Activated B cell treated with CpG ODN at 0.5 μM for 24 hours (primary cell): ENCODE results near the gene TMEM165. TPM values are rescaled to one million over a fixed set of nuclear protein-coding genes. Genes with fewer than 3 reads are reported as not detected.

Source experiments
- ATAC-seq: fragments of 200-7000 bp; cut with Tn5 transposase; one replicate; pipeline ENCODE4 v1.10.0; 2021; ENCODE audit warnings: low read depth, mild to moderate bottlenecking, moderate library complexity
- CTCF ChIA-PET: fragments of 350-600 bp; sonication (Branson Sonifier 250); formaldehyde crosslinking; loops from one replicate; lab custom pipeline; 2021; ENCODE audit warnings: antibody characterized with exemption; lab: Charles Lee
- POLR2A ChIA-PET: fragments of 350-600 bp; sonication (Branson Sonifier 250); formaldehyde crosslinking; loops from one replicate; lab custom pipeline; 2021; ENCODE audit warnings: antibody characterized with exemption; lab: Charles Lee
- DNase-seq: peaks from one replicate; pipeline ENCODE4 v3.0.0; 2022
- H3K27ac Mint-ChIP-seq: one replicate; pipeline ENCODE4 v1.8.0; 2020; ENCODE audit warnings: mixed read lengths
- H3K27me3 Mint-ChIP-seq: one replicate; pipeline ENCODE4 v1.8.0; 2021; ENCODE audit warnings: mixed read lengths
- H3K36me3 Mint-ChIP-seq: one replicate; pipeline ENCODE4 v1.8.0; 2021; ENCODE audit warnings: low read depth, mixed read lengths
- H3K4me1 Mint-ChIP-seq: one replicate; pipeline ENCODE4 v1.8.0; 2021; ENCODE audit warnings: mixed read lengths
- H3K4me3 Mint-ChIP-seq: one replicate; pipeline ENCODE4 v1.8.0; 2020; ENCODE audit warnings: mild to moderate bottlenecking, mixed read lengths
- H3K9me3 Mint-ChIP-seq: one replicate; pipeline ENCODE4 v1.8.0; 2020; ENCODE audit warnings: mixed read lengths
- CTCF ChIP-seq: fragments of 200-600 bp; IDR thresholded peaks from one replicate; pipeline ENCODE4 v1.8.0; 2022; ENCODE audit warnings: antibody characterized with exemption, mild to moderate bottlenecking
- intact Hi-C: fragments of 100-400 bp; cut with micrococcal nuclease; formaldehyde crosslinking; loops from one replicate; pipeline ENCODE4 v1.15.1; 2024
- total RNA-seq: library from RNA; stranded (reverse); gene quantifications from 2 replicates; pipeline ENCODE4 v1.2.3, GENCODE V29; 2022

TMEM165 gene
- total RNA-seq, 1 donor from 2014 or later = 90.2 TPM

DNA sequence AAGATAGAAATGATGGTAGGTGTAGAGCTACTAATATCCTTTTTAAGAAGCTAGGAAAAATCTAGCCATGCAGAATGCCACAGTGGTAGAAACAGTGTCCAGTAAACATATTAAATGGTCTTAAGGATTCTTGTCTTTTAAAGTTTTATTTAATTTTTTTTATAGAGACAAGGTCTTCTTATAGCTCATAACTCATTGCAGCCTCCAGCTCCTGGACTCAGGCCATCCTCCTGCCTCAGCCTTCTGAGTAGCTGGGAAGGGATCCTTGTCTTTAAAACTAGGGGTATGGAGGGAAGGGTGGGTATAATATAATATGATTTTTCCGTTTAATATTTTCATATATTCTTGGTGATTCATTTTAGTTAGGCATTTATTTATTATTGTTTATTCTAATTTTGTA, 3.8 kb downstream of the TMEM165 start:
- TF ChIP-seq CTCF = no peak
- Mint-ChIP-seq H3K9me3 (no peaks in the 10 kb centered on the region), H3K27me3 (no peaks in the 10 kb centered on the region), H3K27ac (no peak overlapping the region), H3K4me1 (peaks cover 52% of the 10 kb centered on the region), H3K4me3 (peak overlapping the region; percentile 82), H3K36me3 (peaks cover 47% of the 10 kb centered on the region)
- ChIA-PET POLR2A (interaction anchor here (0.9 to 1.3 kb wide), 3 partner anchors 11 to 53 kb away, joined by 4 to 8 read pairs (median 7); partner anchors contain the start of gene SRD5A3), CTCF (interaction anchor here (1.0 to 2.2 kb wide), 2 partner anchors 53 to 469 kb away, joined by 3 to 7 read pairs; partner anchors contain the start of gene SRD5A3)
- DNase-seq = no peak
- no peak for ATAC-seq
- intact Hi-C loops = loop anchor here (5.0 kb wide), 1 partner anchor 1418 kb away; no protein-coding TSS in a partner anchor

DNA sequence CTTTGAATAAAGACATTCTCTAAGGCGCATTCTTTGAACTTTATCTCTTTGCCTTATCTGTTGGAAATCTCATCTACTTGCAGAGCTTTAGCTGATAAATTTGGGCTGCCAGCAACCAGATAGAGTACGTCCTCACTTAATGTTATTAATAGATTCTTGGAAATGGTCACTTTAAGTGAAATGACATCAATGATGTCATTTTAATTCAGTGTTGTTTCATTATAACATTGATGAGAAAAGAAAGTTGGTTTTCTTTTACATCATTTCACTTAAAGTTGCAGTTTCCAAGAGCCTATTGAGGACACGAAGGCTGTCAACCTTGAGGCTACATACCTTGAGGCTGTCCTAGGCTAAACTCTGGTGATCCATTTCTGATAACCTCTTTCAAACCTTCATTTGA, 9.3 kb downstream of the TMEM165 start:
- CTCF ChIA-PET = interaction anchor here (0.9 kb wide), 1 partner anchor 332 kb away, joined by 3 read pairs; no protein-coding TSS in a partner anchor
- TF ChIP-seq CTCF = no peak
- Mint-ChIP-seq H3K9me3 (no peaks in the 10 kb centered on the region), H3K36me3 (peaks cover 50% of the 10 kb centered on the region), H3K27me3 (no peaks in the 10 kb centered on the region), H3K27ac (no peak overlapping the region), H3K4me1 (peaks cover 33% of the 10 kb centered on the region), H3K4me3 (no peak overlapping the region)
- DNase-seq = no peak
- POLR2A ChIA-PET = no interaction called here
- intact Hi-C loops = no loop called here
- no peak for ATAC-seq

DNA sequence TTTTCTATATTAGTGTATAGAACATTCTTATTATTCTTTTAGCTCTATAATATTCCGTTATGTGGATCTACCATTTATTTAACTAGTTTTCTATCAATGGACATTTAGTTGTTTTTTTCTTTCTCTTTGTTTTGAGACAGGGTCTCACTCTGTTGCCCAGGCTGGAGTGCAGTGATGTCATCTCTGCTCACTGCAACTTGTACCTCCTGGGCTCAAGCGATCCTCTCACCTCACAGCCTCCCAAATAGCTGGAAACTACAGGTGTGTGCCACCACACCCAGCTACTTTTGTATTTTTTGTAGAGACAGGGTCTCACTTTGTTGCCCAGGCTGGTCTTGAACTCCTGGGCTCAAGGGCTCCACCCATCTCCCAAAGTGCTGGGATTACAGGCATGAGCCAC, 10.8 kb downstream of the TMEM165 start:
- no peak overlapping the region for H3K27ac Mint-ChIP-seq
- intact Hi-C loops = no loop called here
- H3K27me3 Mint-ChIP-seq = no peaks in the 10 kb centered on the region
- H3K4me1 Mint-ChIP-seq = peaks cover 32% of the 10 kb centered on the region
- no peak overlapping the region for H3K4me3 Mint-ChIP-seq
- ChIA-PET CTCF (no interaction called here), POLR2A (no interaction called here)
- no peak for TF ChIP-seq CTCF
- peaks cover 44% of the 10 kb centered on the region for H3K36me3 Mint-ChIP-seq
- DNase-seq (no peak), ATAC-seq (no peak)
- H3K9me3 Mint-ChIP-seq = no peaks in the 10 kb centered on the region

GRCh38 chr4:55407119-55407518, 11.4 kb downstream of the TMEM165 start:
- Mint-ChIP-seq H3K4me3 (no peak overlapping the region), H3K27ac (peak overlapping the region; percentile 46), H3K9me3 (no peaks in the 10 kb centered on the region), H3K27me3 (no peaks in the 10 kb centered on the region), H3K36me3 (peaks cover 50% of the 10 kb centered on the region), H3K4me1 (peaks cover 32% of the 10 kb centered on the region)
- no peak for TF ChIP-seq CTCF
- ATAC-seq (no peak), DNase-seq (no peak)
- ChIA-PET CTCF (no interaction called here), POLR2A (no interaction called here)
- intact Hi-C loops = no loop called here

DNA sequence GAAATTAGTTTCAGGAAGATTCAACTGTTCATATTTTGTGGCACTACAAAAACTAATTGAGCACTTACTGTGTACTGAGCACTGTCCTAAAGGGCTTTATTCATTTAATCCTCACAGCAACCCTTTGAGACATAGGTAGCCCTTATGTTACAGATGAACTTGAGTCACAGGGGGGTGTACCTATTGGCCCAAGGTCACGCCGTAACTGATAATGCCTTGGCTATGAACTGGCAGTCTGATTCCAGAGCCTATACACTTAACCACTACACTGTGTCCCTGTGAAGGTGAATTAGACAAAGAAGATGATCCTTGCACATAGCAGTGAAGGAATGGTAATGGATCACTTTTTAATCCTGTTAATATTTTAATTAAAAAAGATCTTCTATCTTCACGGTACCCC, 12.0 kb downstream of the TMEM165 start:
- ATAC-seq = no peak
- no peak for DNase-seq
- H3K9me3 Mint-ChIP-seq = no peaks in the 10 kb centered on the region
- intact Hi-C loops = loop anchor here (2.0 kb wide), 1 partner anchor 139 kb away; the partner anchor contains the start of gene CLOCK
- ChIA-PET CTCF (no interaction called here), POLR2A (no interaction called here)
- H3K4me1 Mint-ChIP-seq = peaks cover 32% of the 10 kb centered on the region
- H3K36me3 Mint-ChIP-seq = peaks cover 53% of the 10 kb centered on the region
- TF ChIP-seq CTCF = no peak
- H3K27ac Mint-ChIP-seq = no peak overlapping the region
- H3K27me3 Mint-ChIP-seq = no peaks in the 10 kb centered on the region
- no peak overlapping the region for H3K4me3 Mint-ChIP-seq
